Measurements from ENCODE around the gene ADGRE3. TPM values are rescaled to one million over a fixed set of nuclear protein-coding genes. Genes with fewer than 3 reads are reported as not detected.

The ADGRE3 gene
- total and polyA plus RNA-seq, 2 of the 4 experiments (the other 2 are of a cell fraction), result not detected

DNA sequence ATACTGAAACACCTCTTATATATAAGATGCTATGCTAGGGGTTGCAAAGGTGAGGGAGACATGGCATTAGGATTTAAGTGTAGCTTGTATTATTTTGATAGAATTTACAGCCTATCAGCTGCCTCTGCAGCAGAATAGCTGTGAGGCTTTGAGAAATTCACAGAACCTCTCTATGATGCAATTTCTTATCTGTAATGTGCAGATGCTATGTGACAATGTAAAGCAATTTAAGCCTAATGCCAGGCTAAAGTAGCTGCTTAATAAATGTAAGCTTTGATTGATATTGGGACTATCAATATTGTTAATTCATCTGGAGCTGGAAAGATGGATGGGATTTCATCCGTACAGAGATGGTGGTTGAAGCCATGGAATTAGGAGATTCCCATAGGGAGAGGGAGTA lies 1.6 kb downstream of the ADGRE3 start:
- H3K27me3 ChIP-seq (ENCODE audit: control insufficient read depth, insufficient read depth, low read length), result no peaks in the 10 kb centered on the region
- TF ChIP-seq RFX5 (IDR thresholded peaks at IDR 0.05; ENCODE audit: low read depth, low read length), result no peak
- TF ChIP-seq, protein P1, sequence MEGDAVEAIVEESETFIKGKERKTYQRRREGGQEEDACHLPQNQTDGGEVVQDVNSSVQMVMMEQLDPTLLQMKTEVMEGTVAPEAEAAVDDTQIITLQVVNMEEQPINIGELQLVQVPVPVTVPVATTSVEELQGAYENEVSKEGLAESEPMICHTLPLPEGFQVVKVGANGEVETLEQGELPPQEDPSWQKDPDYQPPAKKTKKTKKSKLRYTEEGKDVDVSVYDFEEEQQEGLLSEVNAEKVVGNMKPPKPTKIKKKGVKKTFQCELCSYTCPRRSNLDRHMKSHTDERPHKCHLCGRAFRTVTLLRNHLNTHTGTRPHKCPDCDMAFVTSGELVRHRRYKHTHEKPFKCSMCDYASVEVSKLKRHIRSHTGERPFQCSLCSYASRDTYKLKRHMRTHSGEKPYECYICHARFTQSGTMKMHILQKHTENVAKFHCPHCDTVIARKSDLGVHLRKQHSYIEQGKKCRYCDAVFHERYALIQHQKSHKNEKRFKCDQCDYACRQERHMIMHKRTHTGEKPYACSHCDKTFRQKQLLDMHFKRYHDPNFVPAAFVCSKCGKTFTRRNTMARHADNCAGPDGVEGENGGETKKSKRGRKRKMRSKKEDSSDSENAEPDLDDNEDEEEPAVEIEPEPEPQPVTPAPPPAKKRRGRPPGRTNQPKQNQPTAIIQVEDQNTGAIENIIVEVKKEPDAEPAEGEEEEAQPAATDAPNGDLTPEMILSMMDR (conservative IDR thresholded peaks at IDR 0.05; ENCODE audit: low read depth, low read length), result no peak
- TF ChIP-seq SMC3 (IDR thresholded peaks at IDR 0.05; ENCODE audit: low read depth, low read length), result no peak
- TF ChIP-seq CHD1 (IDR thresholded peaks at IDR 0.05; ENCODE audit: low read depth, low read length), result no peak
- TF ChIP-seq BHLHE40 (IDR thresholded peaks at IDR 0.05; ENCODE audit: low read depth, low read length), result no peak
- TF ChIP-seq RCOR1 (IDR thresholded peaks at IDR 0.05; ENCODE audit: insufficient replicate concordance, low read length), result no peak
- no peak for TF ChIP-seq POLR2A (IDR thresholded peaks at IDR 0.05; ENCODE audit: low read depth, low read length)
- no peak for TF ChIP-seq CEBPB (IDR thresholded peaks at IDR 0.05; ENCODE audit: low read depth, low read length)
- no peak for TF ChIP-seq MAFK (IDR thresholded peaks at IDR 0.05; ENCODE audit: low read depth, low read length)
- TF ChIP-seq NFE2L2 (IDR thresholded peaks at IDR 0.05; ENCODE audit: low read depth, low read length), result no peak
- no peak overlapping the region for H2AK9ac ChIP-seq (replicated peaks; ENCODE audit: low read depth, low read length, poor library complexity)
- H2AFZ ChIP-seq (replicated peaks; ENCODE audit: low read length, poor library complexity), result no peak overlapping the region
- no peak overlapping the region for H3K18ac ChIP-seq (ENCODE audit: low read depth, low read length)
- in situ Hi-C loops (cut with MboI; ENCODE audit: low sequenced_read_pairs) (no loop called here), dilution Hi-C loops (cut with HindIII; ENCODE audit: low sequenced_read_pairs, unreplicated experiment) (no loop called here), intact Hi-C loops (cut with micrococcal nuclease) (no loop called here)
- ChIA-PET POLR2A (ENCODE audit: unreplicated experiment) (no interaction called here), CTCF (no interaction called here)
- no TSS peak for BruUV-seq (replicated peaks)
- H3K4me1 ChIP-seq (ENCODE audit: control insufficient read depth, insufficient read depth, low read length), result no peaks in the 10 kb centered on the region
- no peak overlapping the region for H3K4me3 ChIP-seq (ENCODE audit: insufficient read depth, low read depth, low read length)
- no peak overlapping the region for H3K56ac ChIP-seq (ENCODE audit: extremely low read depth, insufficient read depth, low read length)
- WGBS, 2 experiments (ENCODE audit: extremely low coverage in 2 of 2, insufficient read length in 1 of 2), result no CpG with 5 or more reads among the region's 1 CpG
- no peaks in the 10 kb centered on the region for H4K20me1 ChIP-seq (ENCODE audit: insufficient read depth, low read length)
- no peak for DNase-seq
- no peaks in the 10 kb centered on the region for H3K9me1 ChIP-seq (ENCODE audit: insufficient read depth, low read length)
- H3K14ac ChIP-seq (replicated peaks; ENCODE audit: low read depth, low read length), result no peak overlapping the region
- no peak overlapping the region for H2AK5ac ChIP-seq (ENCODE audit: low read depth, low read length)
- no peak overlapping the region for H2BK20ac ChIP-seq (ENCODE audit: low read depth, low read length)
- H2BK5ac ChIP-seq (ENCODE audit: low read depth, low read length, poor library complexity, severe bottlenecking), result no peak overlapping the region
- no peaks in the 10 kb centered on the region for H3K79me1 ChIP-seq (ENCODE audit: low read depth in 1 of 2, low read length in 2 of 2)
- H2BK15ac ChIP-seq (ENCODE audit: low read depth, low read length), result no peak overlapping the region
- no peak overlapping the region for H4K8ac ChIP-seq (ENCODE audit: low read depth in 2 of 2, low read length in 2 of 2)
- H3K4me2 ChIP-seq (ENCODE audit: low read depth, low read length), result no peak overlapping the region
- no peak overlapping the region for H3K27ac ChIP-seq (ENCODE audit: insufficient read depth, low read length)
- no peak overlapping the region for H3K23ac ChIP-seq (ENCODE audit: low read depth, low read length)
- ATAC-seq (ENCODE audit: low read depth), result no peak
- H4K91ac ChIP-seq (ENCODE audit: insufficient read depth, low read depth, low read length), result no peak overlapping the region
- no peak overlapping the region for H2BK120ac ChIP-seq (ENCODE audit: low read depth, low read length)
- no peaks in the 10 kb centered on the region for H3K36me3 ChIP-seq (ENCODE audit: control insufficient read depth, insufficient read depth, low read length)
- no peaks in the 10 kb centered on the region for H3K9me3 ChIP-seq (ENCODE audit: control insufficient read depth, insufficient read depth, low read length)
- H4K5ac ChIP-seq (ENCODE audit: low read depth, low read length), result no peak overlapping the region
- no peak overlapping the region for H3K9ac ChIP-seq (ENCODE audit: low read depth, low read length)
- no peak overlapping the region for H3K4ac ChIP-seq (ENCODE audit: low read depth, low read length)
